Measurements from ENCODE around the gene TMEM131. TPM values are rescaled to one million over a fixed set of nuclear protein-coding genes. Genes with fewer than 3 reads are reported as not detected.

Gene TMEM131
- polyA plus RNA-seq, 3 donors, result 7.0 to 23.6 (median 8.2) TPM

GRCh38 chr2:97974471-97974870 lies 21.3 kb downstream of the TMEM131 start:
- TF ChIP-seq CTCF (IDR thresholded peaks at IDR 0.05), result no peak

GRCh38 chr2:97970293-97971060 lies 25.3 kb downstream of the TMEM131 start:
- Mint-ChIP-seq H3K36me3 (peaks cover 4 to 14% of the 10 kb centered on the region in 2 donors), H3K27ac (peak overlapping the region in 3 of 7 donors; percentile 35 to 77 (median 36)), H3K9me3 (peaks cover 8 to 18% (median 13%) of the 10 kb centered on the region in 7 donors), H3K4me3 (no peak overlapping the region), H3K4me1 (peaks cover 46% of the 10 kb centered on the region), H3K27me3 (ENCODE audit: low read depth in 3 of 3) (peaks cover 0 to 1% (median 0%) of the 10 kb centered on the region in 3 donors)
- DNase-seq, result no peak
- no peaks in the 10 kb centered on the region for H3K36me3 ChIP-seq (replicated peaks in 1 of 2; ENCODE audit: control insufficient read depth in 1 of 2, insufficient read depth in 2 of 2, low read length in 2 of 2)
- H3K27ac ChIP-seq (ENCODE audit: low read depth in 1 of 2, low read length in 2 of 2), result peak overlapping the region in 1 of 2 donors; percentile 39
- TF ChIP-seq CTCF (IDR thresholded peaks at IDR 0.05), result no peak
- 83% methylated on average over 2 of the region's 5 CpGs for WGBS (ENCODE audit: insufficient coverage)
- H3K9me3 ChIP-seq (replicated peaks in 1 of 2; ENCODE audit: control insufficient read depth in 1 of 2, insufficient read depth in 1 of 2, low read length in 2 of 2), result peaks cover 0 to 4% of the 10 kb centered on the region in 2 donors
- H2AFZ ChIP-seq (ENCODE audit: insufficient read depth, low read depth, low read length, poor library complexity, severe bottlenecking), result no peak overlapping the region
- H3K4me3 ChIP-seq (replicated peaks in 1 of 3; ENCODE audit: low read depth in 2 of 3, low read length in 3 of 3), result no peak overlapping the region
- no peak overlapping the region for H3K4me2 ChIP-seq (replicated peaks; ENCODE audit: extremely low read depth, low read length, poor library complexity, severe bottlenecking)
- H3K27me3 ChIP-seq (ENCODE audit: control insufficient read depth in 2 of 2, insufficient read depth in 2 of 2, low read length in 2 of 2), result no peaks in the 10 kb centered on the region
- H4K20me1 ChIP-seq (ENCODE audit: insufficient read depth, low read length), result peaks cover 99% of the 10 kb centered on the region
- H3K9ac ChIP-seq (ENCODE audit: insufficient read depth, low read length, poor library complexity, severe bottlenecking), result no peak overlapping the region
- intact Hi-C loops (cut with micrococcal nuclease), result no loop called here
- peaks cover 8 to 13% of the 10 kb centered on the region in 2 donors for H3K4me1 ChIP-seq (ENCODE audit: control insufficient read depth in 1 of 2, insufficient read depth in 2 of 2, low read length in 2 of 2)
- H3K79me2 ChIP-seq (ENCODE audit: insufficient read depth, low read length), result peaks cover 99% of the 10 kb centered on the region

More at GRCh38 chr2:97974471-97974870, 21.3 kb downstream of the TMEM131 start:
- Histone ChIP-seq H3K27ac (ENCODE audit: low read depth in 1 of 2, low read length in 2 of 2) (no peak overlapping the region), H3K9ac (ENCODE audit: insufficient read depth, low read length, poor library complexity, severe bottlenecking) (no peak overlapping the region), H3K4me2 (replicated peaks; ENCODE audit: extremely low read depth, low read length, poor library complexity, severe bottlenecking) (no peak overlapping the region), H3K9me3 (replicated peaks in 1 of 2; ENCODE audit: control insufficient read depth in 1 of 2, insufficient read depth in 1 of 2, low read length in 2 of 2) (peaks cover 0 to 4% of the 10 kb centered on the region in 2 donors), H4K20me1 (ENCODE audit: insufficient read depth, low read length) (peaks cover 98% of the 10 kb centered on the region), H3K4me3 (replicated peaks in 1 of 3; ENCODE audit: low read depth in 2 of 3, low read length in 3 of 3) (no peak overlapping the region), H3K4me1 (ENCODE audit: control insufficient read depth in 1 of 2, insufficient read depth in 2 of 2, low read length in 2 of 2) (peaks cover 16 to 25% of the 10 kb centered on the region in 2 donors), H3K79me2 (ENCODE audit: insufficient read depth, low read length) (peaks cover 97% of the 10 kb centered on the region), H2AFZ (ENCODE audit: insufficient read depth, low read depth, low read length, poor library complexity, severe bottlenecking) (no peak overlapping the region), H3K27me3 (ENCODE audit: control insufficient read depth in 2 of 2, insufficient read depth in 2 of 2, low read length in 2 of 2) (no peaks in the 10 kb centered on the region), H3K36me3 (replicated peaks in 1 of 2; ENCODE audit: control insufficient read depth in 1 of 2, insufficient read depth in 2 of 2, low read length in 2 of 2) (no peaks in the 10 kb centered on the region)
- intact Hi-C loops (cut with micrococcal nuclease), result no loop called here
- Mint-ChIP-seq H3K27me3 (ENCODE audit: low read depth in 3 of 3) (peaks cover 0 to 1% (median 0%) of the 10 kb centered on the region in 3 donors), H3K9me3 (peaks cover 8 to 23% (median 14%) of the 10 kb centered on the region in 7 donors), H3K4me1 (peaks cover 24% of the 10 kb centered on the region), H3K27ac (peak overlapping the region in 1 of 7 donors; percentile 10), H3K36me3 (peaks cover 5 to 17% of the 10 kb centered on the region in 2 donors), H3K4me3 (no peak overlapping the region)
- WGBS (ENCODE audit: insufficient coverage), result no CpG with 5 or more reads among the region's 1 CpG
- DNase-seq, result no peak
